Measurements from ENCODE around the gene SLC25A19. TPM values are rescaled to one million over a fixed set of nuclear protein-coding genes. Genes with fewer than 3 reads are reported as not detected.

SLC25A19 gene
- total RNA-seq (2014; rRNA removed; shearing (Covaris generic)) (6.2 and 16.9 TPM in 2 replicates), polyA plus RNA-seq (2016; fragmentation: Nextera tagmentation; extraction: Ambion mirVana) (6.7 and 6.8 TPM in 2 replicates)

GRCh38 chr17:75289115-75289831 lies at the start of gene SLC25A19:
SLC25A19 (minus strand) TSS chr17:75289433; CDS start chr17:75286764, 2,669 bp downstream.
- peak; percentile 99 for DNase-seq
- H3K4me3 ChIP-seq: peak within 1 kb of the TSS; percentile 86
- H3K9me2 ChIP-seq (ENCODE audit: insufficient read depth): no peaks in the 10 kb centered on the region
- no peaks in the 10 kb centered on the region for H4K20me1 ChIP-seq (ENCODE audit: insufficient read depth)
- H2AFZ ChIP-seq: peak within 1 kb of the TSS; percentile 92
- peak within 1 kb of the TSS; percentile 77 for H3K4me2 ChIP-seq (ENCODE audit: unreplicated experiment)
- no peaks in the 10 kb centered on the region for H3K36me3 ChIP-seq (ENCODE audit: low read depth)
- peak within 1 kb of the TSS; percentile 88 for H3K9ac ChIP-seq
- in situ Hi-C loops (cut with MboI): no loop called here
- H3K27ac ChIP-seq: peak within 1 kb of the TSS; percentile 91
- no peaks in the 10 kb centered on the region for H3K4me1 ChIP-seq (ENCODE audit: insufficient read depth)
- H3K79me2 ChIP-seq (ENCODE audit: insufficient read depth): no peaks in the 10 kb centered on the region
- 1% methylated on average over 50 to 65 of the region's 65 CpGs for WGBS, 2 experiments (ENCODE audit: low coverage in 1 of 2, low lambda C conversion rate in 2 of 2, missing lambda C conversion rate in 2 of 2)
- H3K9me3 ChIP-seq (ENCODE audit: low read depth): no peaks in the 10 kb centered on the region
- H3F3A ChIP-seq (ENCODE audit: insufficient read depth): no peaks in the 10 kb centered on the region
- H3K27me3 ChIP-seq (replicated peaks; ENCODE audit: insufficient read depth): no peaks in the 10 kb centered on the region
- no peak for TF ChIP-seq EZH2phosphoT487 (IDR thresholded peaks at IDR 0.05; ENCODE audit: insufficient read depth, low read depth)
- TF ChIP-seq EZH2 (IDR thresholded peaks at IDR 0.05; ENCODE audit: insufficient read depth, poor library complexity, severe bottlenecking): no peak

- Histone ChIP-seq H3K79me2 (ENCODE audit: insufficient read depth) (peaks cover 96% of the 10 kb centered on the region), H4K20me1 (ENCODE audit: insufficient read depth) (peaks cover 30% of the 10 kb centered on the region; the same call in 1 of the 2 replicates)
- in situ Hi-C loops (cut with MboI): no loop called here
Measured at GRCh38 chr17:75338335-75338734, 49.1 kb upstream of the SLC25A19 start.

DNA sequence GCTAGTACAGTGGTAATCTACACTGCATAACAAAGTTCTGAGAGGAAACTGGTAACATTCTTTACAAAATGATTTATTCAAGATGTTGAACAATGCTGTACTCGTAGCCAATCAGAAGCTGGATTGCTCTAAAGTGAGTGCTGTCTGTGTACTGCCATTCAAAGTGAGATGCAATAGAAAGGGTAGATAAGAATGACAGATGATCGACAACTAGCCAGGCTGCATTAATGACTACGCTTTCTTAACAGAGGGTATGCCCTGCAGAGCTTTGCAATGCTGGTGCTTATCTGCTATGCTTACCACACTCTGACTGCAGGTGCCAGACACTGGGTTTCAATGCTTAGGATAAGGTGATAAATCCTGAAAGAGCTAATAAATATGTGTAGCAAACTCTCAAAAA lies 46.1 kb upstream of the SLC25A19 start:
- Histone ChIP-seq H3K79me2 (ENCODE audit: insufficient read depth) (peaks cover 97% of the 10 kb centered on the region), H3K27me3 (replicated peaks; ENCODE audit: insufficient read depth) (no peaks in the 10 kb centered on the region), H3K9me3 (ENCODE audit: low read depth) (no peaks in the 10 kb centered on the region), H3K4me1 (ENCODE audit: insufficient read depth) (peaks cover 6% of the 10 kb centered on the region), H3K36me3 (ENCODE audit: low read depth) (peaks cover 10% of the 10 kb centered on the region; the same call in 1 of the 2 replicates), H3K9ac (no peak overlapping the region), H3K9me2 (ENCODE audit: insufficient read depth) (no peaks in the 10 kb centered on the region), H3K4me3 (no peak overlapping the region), H3K27ac (no peak overlapping the region), H4K20me1 (ENCODE audit: insufficient read depth) (peaks cover 22% of the 10 kb centered on the region), H3F3A (ENCODE audit: insufficient read depth) (peaks cover 28% of the 10 kb centered on the region), H3K4me2 (ENCODE audit: unreplicated experiment) (no peak overlapping the region), H2AFZ (no peak overlapping the region)
- in situ Hi-C loops (cut with MboI): no loop called here
- DNase-seq: no peak
- TF ChIP-seq EZH2 (IDR thresholded peaks at IDR 0.05; ENCODE audit: insufficient read depth, poor library complexity, severe bottlenecking): no peak
- TF ChIP-seq EZH2phosphoT487 (IDR thresholded peaks at IDR 0.05; ENCODE audit: insufficient read depth, low read depth): no peak
- 58 to 68% methylated on average over 3 of the region's 3 CpGs for WGBS, 2 experiments (ENCODE audit: low coverage in 1 of 2, low lambda C conversion rate in 2 of 2, missing lambda C conversion rate in 2 of 2)

More at GRCh38 chr17:75338335-75338734, 49.1 kb upstream of the SLC25A19 start:
- no peak for TF ChIP-seq EZH2 (IDR thresholded peaks at IDR 0.05; ENCODE audit: insufficient read depth, poor library complexity, severe bottlenecking)
- TF ChIP-seq EZH2phosphoT487 (IDR thresholded peaks at IDR 0.05; ENCODE audit: insufficient read depth, low read depth): no peak
- Histone ChIP-seq H3K27ac (peak overlapping the region; percentile 28), H3K4me3 (no peak overlapping the region), H3K4me2 (ENCODE audit: unreplicated experiment) (no peak overlapping the region), H3K27me3 (replicated peaks; ENCODE audit: insufficient read depth) (no peaks in the 10 kb centered on the region), H3K4me1 (ENCODE audit: insufficient read depth) (peaks cover 14% of the 10 kb centered on the region), H3K36me3 (ENCODE audit: low read depth) (no peaks in the 10 kb centered on the region), H3F3A (ENCODE audit: insufficient read depth) (peaks cover 35% of the 10 kb centered on the region), H3K9ac (no peak overlapping the region), H2AFZ (no peak overlapping the region), H3K9me2 (ENCODE audit: insufficient read depth) (no peaks in the 10 kb centered on the region), H3K9me3 (ENCODE audit: low read depth) (no peaks in the 10 kb centered on the region)
- 55 to 57% methylated on average over 6 of the region's 6 CpGs for WGBS, 2 experiments (ENCODE audit: low coverage in 1 of 2, low lambda C conversion rate in 2 of 2, missing lambda C conversion rate in 2 of 2)
- peak; percentile 57 for DNase-seq

GRCh38 chr17:75334723-75335122 lies 45.5 kb upstream of the SLC25A19 start:
- H3K79me2 ChIP-seq (ENCODE audit: insufficient read depth): peaks cover 97% of the 10 kb centered on the region
- in situ Hi-C loops (cut with MboI): no loop called here
- DNase-seq: no peak
- peaks cover 22% of the 10 kb centered on the region for H3F3A ChIP-seq (ENCODE audit: insufficient read depth)
- H3K9me2 ChIP-seq (ENCODE audit: insufficient read depth): no peaks in the 10 kb centered on the region
- no peak overlapping the region for H2AFZ ChIP-seq
- no peaks in the 10 kb centered on the region for H3K9me3 ChIP-seq (ENCODE audit: low read depth)
- no peak overlapping the region for H3K4me2 ChIP-seq (ENCODE audit: unreplicated experiment)
- TF ChIP-seq EZH2phosphoT487 (IDR thresholded peaks at IDR 0.05; ENCODE audit: insufficient read depth, low read depth): no peak
- no peak for TF ChIP-seq EZH2 (IDR thresholded peaks at IDR 0.05; ENCODE audit: insufficient read depth, poor library complexity, severe bottlenecking)
- H3K27me3 ChIP-seq (replicated peaks; ENCODE audit: insufficient read depth): no peaks in the 10 kb centered on the region
- WGBS, 2 experiments (ENCODE audit: low coverage in 1 of 2, low lambda C conversion rate in 2 of 2, missing lambda C conversion rate in 2 of 2): 99% methylated on average over 3 of the region's 3 CpGs
- no peak overlapping the region for H3K9ac ChIP-seq
- H3K27ac ChIP-seq: no peak overlapping the region
- peaks cover 18% of the 10 kb centered on the region for H4K20me1 ChIP-seq (ENCODE audit: insufficient read depth)
- H3K36me3 ChIP-seq (ENCODE audit: low read depth): peaks cover 12% of the 10 kb centered on the region; the same call in 1 of the 2 replicates
- no peak overlapping the region for H3K4me3 ChIP-seq
- peaks cover under 1% of the 10 kb centered on the region; the same call in 1 of the 2 replicates for H3K4me1 ChIP-seq (ENCODE audit: insufficient read depth)
